Fibroblast of lung (primary cell): ENCODE measurements around the gene DLAT.

Experiments
- EZH2 ChIP-seq: IDR thresholded peaks from 2 replicates; pipeline ENCODE4 v1.5.1; 2012; ENCODE audit warnings: low read length, control low read depth, mild to moderate bottlenecking; ENCODE audit errors: missing control alignments
- TF ChIP-seq, protein P1 (sequence below), 2 donors: IDR thresholded peaks in 1 of 2; conservative IDR thresholded peaks in 1 of 2; 1 replicate in 1 of 2; 2 replicates in 1 of 2; pipeline ENCODE4 v1.5.1; 2011 to 2012; ENCODE audit warnings: low read length in 2 of 2, control low read depth in 1 of 2, inconsistent platforms in 1 of 2, low read depth in 1 of 2, mild to moderate bottlenecking in 1 of 2

GRCh38 chr11:111990381-111990780 lies 34.8 kb upstream of the DLAT start:
- no peak for TF ChIP-seq EZH2
- TF ChIP-seq, protein P1, sequence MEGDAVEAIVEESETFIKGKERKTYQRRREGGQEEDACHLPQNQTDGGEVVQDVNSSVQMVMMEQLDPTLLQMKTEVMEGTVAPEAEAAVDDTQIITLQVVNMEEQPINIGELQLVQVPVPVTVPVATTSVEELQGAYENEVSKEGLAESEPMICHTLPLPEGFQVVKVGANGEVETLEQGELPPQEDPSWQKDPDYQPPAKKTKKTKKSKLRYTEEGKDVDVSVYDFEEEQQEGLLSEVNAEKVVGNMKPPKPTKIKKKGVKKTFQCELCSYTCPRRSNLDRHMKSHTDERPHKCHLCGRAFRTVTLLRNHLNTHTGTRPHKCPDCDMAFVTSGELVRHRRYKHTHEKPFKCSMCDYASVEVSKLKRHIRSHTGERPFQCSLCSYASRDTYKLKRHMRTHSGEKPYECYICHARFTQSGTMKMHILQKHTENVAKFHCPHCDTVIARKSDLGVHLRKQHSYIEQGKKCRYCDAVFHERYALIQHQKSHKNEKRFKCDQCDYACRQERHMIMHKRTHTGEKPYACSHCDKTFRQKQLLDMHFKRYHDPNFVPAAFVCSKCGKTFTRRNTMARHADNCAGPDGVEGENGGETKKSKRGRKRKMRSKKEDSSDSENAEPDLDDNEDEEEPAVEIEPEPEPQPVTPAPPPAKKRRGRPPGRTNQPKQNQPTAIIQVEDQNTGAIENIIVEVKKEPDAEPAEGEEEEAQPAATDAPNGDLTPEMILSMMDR (conservative IDR thresholded peaks at IDR 0.05 in 1 of 2, IDR thresholded peaks at IDR 0.05 in 1 of 2; ENCODE audit: low read depth in 1 of 2, low read length in 2 of 2): no peak
